Thyroid gland (tissue), 4 donors: ENCODE data around the gene MAP4K5. TPM values are rescaled to one million over a fixed set of nuclear protein-coding genes. Genes with fewer than 3 reads are reported as not detected.
"Not testable (repeated sequence)": the region's sequence is repeated elsewhere in the genome, so short reads cannot be mapped to it uniquely, and the experiment has no call there.

Experiments used
- DNase-seq, 2 donors: peaks; one replicate each; pipeline ENCODE4 v3.0.0-alpha.2; 2019
- H3K27ac ChIP-seq, 3 donors: fragments of 200-600 bp; sonication (generic); 1 replicate in 2 of 3; 2 replicates in 1 of 3; pipeline ENCODE4 v1.5.1; 2016 to 2019; ENCODE audit warnings: mild to moderate bottlenecking in 1 of 3, moderate library complexity in 1 of 3
- H3K27me3 ChIP-seq: fragments of 200-600 bp; sonication (generic); one replicate; pipeline ENCODE4 v1.5.1; 2019
- H3K36me3 ChIP-seq, 2 donors: fragments of 200-600 bp; sonication (generic); one replicate each; pipeline ENCODE4 v1.5.1; 2016 to 2019
- H3K4me1 ChIP-seq, 2 donors: fragments of 200-600 bp; sonication (generic); one replicate each; pipeline ENCODE4 v1.5.1; 2017 to 2019
- H3K4me3 ChIP-seq, 3 donors: fragments of 200-600 bp; sonication (generic); replicated peaks in 1 of 3; 1 replicate in 2 of 3; 2 replicates in 1 of 3; pipeline ENCODE4 v1.5.1; 2016; ENCODE audit warnings: mild to moderate bottlenecking in 1 of 3
- H3K9me3 ChIP-seq: fragments of 200-600 bp; sonication (generic); one replicate; pipeline ENCODE4 v1.5.1; 2017
- CTCF ChIP-seq, 6 experiments: fragments of 200-600 bp in 3 of 6; fragments of 450-650 bp in 3 of 6; sonication (generic) in 3 of 6; IDR thresholded peaks; one replicate each; pipeline ENCODE4 v1.5.1; 2016 to 2019; ENCODE audit warnings: antibody characterized with exemption in 6 of 6, mild to moderate bottlenecking in 2 of 6, inconsistent platforms in 1 of 6, moderate library complexity in 1 of 6
- POLR2A ChIP-seq, 2 donors: fragments of 450-650 bp; IDR thresholded peaks; one replicate each; pipeline ENCODE4 v1.6.1; 2017; ENCODE audit warnings: antibody characterized with exemption in 2 of 2, mild to moderate bottlenecking in 2 of 2, moderate library complexity in 1 of 2
- WGBS, 2 donors: methylation state at CpG; one replicate each; pipeline ENCODE4 v1.1.5; 2017; 5-methylcytosine and 5-hydroxymethylcytosine counted together
- intact Hi-C: fragments of 100-400 bp; cut with DNase I; formaldehyde crosslinking; loops from one replicate; pipeline ENCODE4 v1.15.1; 2023
- total RNA-seq, 4 donors: library from RNA; depleted of rRNA; stranded (reverse); fragments of >200 nt; gene quantifications; one replicate each; pipeline ENCODE4 v1.2.3, GENCODE V29; 2016

Gene MAP4K5
- total RNA-seq, 4 donors from 2014 or later, result 139 to 259 (median 153) TPM

- no peak overlapping the region for H3K4me3 ChIP-seq
- intact Hi-C loops, result no loop called here
- H3K27ac ChIP-seq, result no peak overlapping the region
- no peak for DNase-seq
- no peaks in the 10 kb centered on the region for H3K4me1 ChIP-seq
- no peaks in the 10 kb centered on the region for H3K27me3 ChIP-seq
- no peaks in the 10 kb centered on the region for H3K36me3 ChIP-seq
- no peaks in the 10 kb centered on the region for H3K9me3 ChIP-seq
- TF ChIP-seq POLR2A (IDR thresholded peaks at IDR 0.05) (no peak), CTCF (IDR thresholded peaks at IDR 0.05) (no peak)
These were observed 37.4 kb upstream of the MAP4K5 start for GRCh38 chr14:50569714-50570274.

- no peaks in the 10 kb centered on the region for H3K9me3 ChIP-seq
- 74 to 84% methylated on average over 1 of the region's 1 CpG for WGBS, 2 donors
- TF ChIP-seq POLR2A (IDR thresholded peaks at IDR 0.05), result no peak
- TF ChIP-seq CTCF (IDR thresholded peaks at IDR 0.05), result no peak
- no peak for DNase-seq
- peaks cover 0 to 9% of the 10 kb centered on the region in 2 donors for H3K4me1 ChIP-seq
- no peaks in the 10 kb centered on the region for H3K27me3 ChIP-seq
- H3K36me3 ChIP-seq, result no peaks in the 10 kb centered on the region
- no peak overlapping the region for H3K27ac ChIP-seq
- no peak overlapping the region for H3K4me3 ChIP-seq
- intact Hi-C loops, result no loop called here
These were observed 30.5 kb upstream of the MAP4K5 start for GRCh38 chr14:50562841-50563240.

- no peaks in the 10 kb centered on the region for H3K36me3 ChIP-seq
- 0 to 1% methylated on average over 10 to 21 of the region's 21 CpGs for WGBS, 2 donors
- intact Hi-C loops, result no loop called here
- no peaks in the 10 kb centered on the region for H3K9me3 ChIP-seq
- TF ChIP-seq POLR2A (IDR thresholded peaks at IDR 0.05), result peak in 1 of 2 donors; percentile 35
- no peak for TF ChIP-seq CTCF (IDR thresholded peaks at IDR 0.05)
- no peaks in the 10 kb centered on the region for H3K27me3 ChIP-seq
- peaks cover 0 to 9% of the 10 kb centered on the region in 2 donors for H3K4me1 ChIP-seq
- peak overlapping the region; percentile 56 to 88 (median 88) for H3K27ac ChIP-seq
- peak; percentile 66 to 68 for DNase-seq
- peak overlapping the region; percentile 61 to 72 (median 70) for H3K4me3 ChIP-seq
These were observed 28.5 kb upstream of the MAP4K5 start for GRCh38 chr14:50560931-50561285.

GRCh38 chr14:50559990-50560930 lies 27.9 kb upstream of the MAP4K5 start, which contains the start of gene ATL1:
Gene ATL1 (plus strand): TSS chr14:50560145. CDS start chr14:50560266, 121 bp downstream.
- TF ChIP-seq CTCF (IDR thresholded peaks at IDR 0.05) (peak in 1 of 6 experiments; percentile 11), POLR2A (IDR thresholded peaks at IDR 0.05) (peak in 1 of 2 donors; percentile 46)
- peak within 1 kb of the TSS; percentile 61 to 72 (median 70) for H3K4me3 ChIP-seq
- 0 to 2% methylated on average over 30 to 37 of the region's 66 CpGs for WGBS, 2 donors
- no peaks in the 10 kb centered on the region for H3K36me3 ChIP-seq
- intact Hi-C loops, result no loop called here
- peak within 1 kb of the TSS; percentile 56 to 88 (median 88) for H3K27ac ChIP-seq
- peaks cover 0 to 9% of the 10 kb centered on the region in 2 donors for H3K4me1 ChIP-seq
- no peaks in the 10 kb centered on the region for H3K27me3 ChIP-seq
- DNase-seq, result peak; percentile 72 to 74
- H3K9me3 ChIP-seq, result no peaks in the 10 kb centered on the region

GRCh38 chr14:50552796-50553195 lies 20.4 kb upstream of the MAP4K5 start:
- H3K36me3 ChIP-seq, intact Hi-C loops, H3K27me3 ChIP-seq, H3K27ac ChIP-seq, H3K9me3 ChIP-seq, DNase-seq, H3K4me3 ChIP-seq, H3K4me1 ChIP-seq: not testable (repeated sequence)
- 88 to 94% methylated on average over 3 of the region's 3 CpGs for WGBS, 2 donors
